ENCODE data around the gene ENDOD1. TPM values are rescaled to one million over a fixed set of nuclear protein-coding genes. Genes with fewer than 3 reads are reported as not detected.

Gene ENDOD1
- polyA plus RNA-seq, 2 of the 4 experiments (the other 2 are of a cell fraction), result 8.3 to 8.8 TPM

DNA sequence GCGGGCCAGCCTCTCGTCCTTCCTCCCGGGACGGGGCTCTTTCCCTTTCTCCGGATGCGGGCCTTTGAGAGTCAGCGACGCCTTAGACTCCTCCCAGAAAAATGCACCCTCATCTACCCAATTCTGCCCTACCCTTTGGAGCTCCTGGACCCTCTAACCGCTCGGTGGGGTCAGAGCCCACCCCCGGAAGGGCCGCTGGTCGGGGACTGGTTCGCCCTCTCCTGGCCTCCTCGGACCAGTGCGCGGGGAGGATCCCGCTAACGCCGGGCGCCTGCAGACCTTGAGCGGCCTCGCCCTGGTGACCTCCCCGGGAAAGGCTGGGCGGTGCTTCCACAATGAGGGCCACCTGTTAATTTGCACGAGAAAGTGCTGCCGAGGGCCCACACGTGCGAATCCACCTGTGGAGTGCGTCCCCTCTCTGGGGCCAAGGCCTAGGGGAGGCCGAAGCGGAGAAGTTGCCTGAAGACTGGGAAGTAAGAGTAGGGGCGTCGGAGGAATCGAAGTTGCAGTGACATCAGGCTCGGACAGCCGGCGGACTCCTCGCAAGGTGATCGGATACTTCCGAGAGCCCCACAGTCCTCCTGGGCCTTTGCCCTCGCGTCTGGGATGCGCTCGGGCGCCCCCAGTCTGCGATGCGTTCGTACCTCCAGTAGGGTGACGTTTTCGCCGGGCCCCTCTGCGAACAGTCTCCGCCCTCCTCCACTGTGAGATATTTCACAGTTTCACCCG, 61.5 kb downstream of the ENDOD1 start:
- DNase-seq (ENCODE audit: low read depth in 1 of 2, low spot score in 1 of 2) (peak; percentile 80 to 86), ATAC-seq (peak; percentile 94 to 97), FAIRE-seq (no peak)
- CTCF ChIA-PET, result interaction anchor here (0.6 to 11.6 kb wide), 18 partner anchors 10 to 1275 kb away, joined by 3 to 174 read pairs (median 4); partner anchors contain the start of gene SRSF8
- Histone ChIP-seq H3K27ac (peak overlapping the region; percentile 81 to 91), H3K4me1 (peaks cover 12% of the 10 kb centered on the region; the same call in 2 of the 3 replicates), H3K4me2 (peak overlapping the region; percentile 74), H3K9me3 (no peaks in the 10 kb centered on the region), H3K4me3 (peak overlapping the region; percentile 59)
- TF ChIP-seq SREBF2 (IDR thresholded peaks at IDR 0.05) (no peak), TFCP2L1 (CRISPR knock-in tag; IDR thresholded peaks at IDR 0.05) (no peak), E2F6 (IDR thresholded peaks at IDR 0.05; ENCODE audit: borderline replicate concordance, low read depth) (peak; percentile 42; the same call in 1 of the 2 replicates), PHF8 (IDR thresholded peaks at IDR 0.05; ENCODE audit: borderline replicate concordance, low read depth) (peak; percentile 50; the same call in 1 of the 2 replicates), RNF2 (IDR thresholded peaks at IDR 0.05; ENCODE audit: borderline replicate concordance, low read depth) (no peak), SMC3 (IDR thresholded peaks at IDR 0.05) (peak; percentile 80), FOSL2 (IDR thresholded peaks at IDR 0.05) (no peak), FOSL2 (CRISPR knock-in tag; IDR thresholded peaks at IDR 0.05) (no peak), EHF (CRISPR knock-in tag; IDR thresholded peaks at IDR 0.05) (no peak), NPAS2 (CRISPR knock-in tag; IDR thresholded peaks at IDR 0.05; ENCODE audit: borderline replicate concordance) (no peak), JUNB (IDR thresholded peaks at IDR 0.05) (no peak), CTCF (IDR thresholded peaks at IDR 0.05) (peak; percentile 75; the same call in 2 of the 3 replicates), GATA3 (IDR thresholded peaks at IDR 0.05; ENCODE audit: borderline replicate concordance) (no peak), POLR2AphosphoS2 (conservative IDR thresholded peaks at IDR 0.05; ENCODE audit: low read length) (no peak), USF2 (IDR thresholded peaks at IDR 0.05) (no peak), EP300 (IDR thresholded peaks at IDR 0.05) (no peak), POLR2A (IDR thresholded peaks at IDR 0.05; ENCODE audit: low read length) (peak; percentile 47), PBX3 (IDR thresholded peaks at IDR 0.05) (no peak), BCL3 (IDR thresholded peaks at IDR 0.05) (0 out of 3 replicates have a peak, but pooled peaks have one; percentile 24), NR3C1 (IDR thresholded peaks at IDR 0.05) (no peak), FOSB (CRISPR knock-in tag; IDR thresholded peaks at IDR 0.05) (no peak), ELK1 (IDR thresholded peaks at IDR 0.05; ENCODE audit: low read depth, low read length) (no peak), JUN (IDR thresholded peaks at IDR 0.05) (0 out of 5 replicates have a peak, but pooled peaks of 1 of the 2 experiments have one; percentile 29)
- TF ChIP-seq, protein P1, sequence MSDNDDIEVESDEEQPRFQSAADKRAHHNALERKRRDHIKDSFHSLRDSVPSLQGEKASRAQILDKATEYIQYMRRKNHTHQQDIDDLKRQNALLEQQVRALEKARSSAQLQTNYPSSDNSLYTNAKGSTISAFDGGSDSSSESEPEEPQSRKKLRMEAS (IDR thresholded peaks at IDR 0.05), result peak; percentile 73
- TF ChIP-seq, protein P2, sequence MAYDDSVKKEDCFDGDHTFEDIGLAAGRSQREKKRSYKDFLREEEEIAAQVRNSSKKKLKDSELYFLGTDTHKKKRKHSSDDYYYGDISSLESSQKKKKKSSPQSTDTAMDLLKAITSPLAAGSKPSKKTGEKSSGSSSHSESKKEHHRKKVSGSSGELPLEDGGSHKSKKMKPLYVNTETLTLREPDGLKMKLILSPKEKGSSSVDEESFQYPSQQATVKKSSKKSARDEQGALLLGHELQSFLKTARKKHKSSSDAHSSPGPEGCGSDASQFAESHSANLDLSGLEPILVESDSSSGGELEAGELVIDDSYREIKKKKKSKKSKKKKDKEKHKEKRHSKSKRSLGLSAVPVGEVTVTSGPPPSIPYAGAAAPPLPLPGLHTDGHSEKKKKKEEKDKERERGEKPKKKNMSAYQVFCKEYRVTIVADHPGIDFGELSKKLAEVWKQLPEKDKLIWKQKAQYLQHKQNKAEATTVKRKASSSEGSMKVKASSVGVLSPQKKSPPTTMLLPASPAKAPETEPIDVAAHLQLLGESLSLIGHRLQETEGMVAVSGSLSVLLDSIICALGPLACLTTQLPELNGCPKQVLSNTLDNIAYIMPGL (CRISPR knock-in tag; IDR thresholded peaks at IDR 0.05; ENCODE audit: borderline replicate concordance), result no peak
- WGBS (ENCODE audit: missing lambda C conversion rate), result 20% methylated on average over 16 of the region's 55 CpGs
- POLR2A ChIA-PET, result interaction anchor here (1.3 kb wide), 1 partner anchor 84 kb away, joined by 4 read pairs; no protein-coding TSS in a partner anchor

All from A549 (cell line).